Body of pancreas (tissue), 4 donors: ENCODE measurements around the gene GALNT15. TPM values are rescaled to one million over a fixed set of nuclear protein-coding genes. Genes with fewer than 3 reads are reported as not detected.

ENCODE experiments used
- ATAC-seq: fragments of 150-250 bp; one replicate; pipeline ENCODE4 v1.9.1; 2016
- DNase-seq, 4 donors: peaks; one replicate each; pipeline ENCODE4 v3.0.0-alpha.2; 2019
- H3K27ac ChIP-seq, 4 donors: fragments of 200-600 bp; sonication (generic); 1 replicate in 3 of 4; 2 replicates in 1 of 4; pipeline versions ENCODE4 v1.5.1 to v1.6.1; 2016 to 2019; ENCODE audit warnings: mild to moderate bottlenecking in 1 of 4, mixed read lengths in 1 of 4, moderate library complexity in 1 of 4
- H3K27me3 ChIP-seq, 2 donors: fragments of 200-600 bp; sonication (generic); one replicate each; pipeline ENCODE4 v1.6.0; 2016; ENCODE audit warnings: mild to moderate bottlenecking in 1 of 2
- H3K36me3 ChIP-seq, 2 donors: fragments of 200-600 bp; sonication (generic); replicated peaks in 1 of 2; 2 replicates each; pipeline ENCODE4 v1.5.1; 2016; ENCODE audit warnings: low read depth in 2 of 2; ENCODE audit not compliant: insufficient read depth in 1 of 2
- H3K4me1 ChIP-seq: fragments of 200-600 bp; sonication (generic); one replicate; pipeline ENCODE4 v1.6.0; 2016
- H3K4me3 ChIP-seq, 2 donors: fragments of 200-600 bp; sonication (generic); 1 replicate in 1 of 2; 2 replicates in 1 of 2; pipeline ENCODE4 v1.5.1; 2016 to 2019
- H3K9me3 ChIP-seq, 3 donors: fragments of 200-600 bp; sonication (generic); 1 replicate in 2 of 3; 2 replicates in 1 of 3; pipeline ENCODE4 v1.5.1; 2016
- POLR2A ChIP-seq, 3 donors: fragments of 450-650 bp; IDR thresholded peaks; one replicate each; pipeline ENCODE4 v1.6.1; 2016; ENCODE audit warnings: antibody characterized with exemption in 3 of 3, mild to moderate bottlenecking in 2 of 3
- WGBS, 2 donors: methylation state at CpG; one replicate each; pipeline ENCODE4 v1.1.5; 2017; 5-methylcytosine and 5-hydroxymethylcytosine counted together
- intact Hi-C: fragments of 100-400 bp; cut with DNase I; formaldehyde crosslinking; loops from one replicate; pipeline ENCODE4 v1.15.1; 2023
- total RNA-seq, 2 donors: library from RNA; depleted of rRNA; stranded (reverse); fragments of >200 nt; gene quantifications; one replicate each; pipeline ENCODE4 v1.1.0, GENCODE V29; 2016
- TF ChIP-seq, protein P1 (sequence below), 7 experiments: fragments of 450-650 bp in 4 of 7; fragments of 200-600 bp in 3 of 7; sonication (generic) in 3 of 7; IDR thresholded peaks; one replicate each; pipeline ENCODE4 v1.5.1; 2016 to 2019; ENCODE audit warnings: antibody characterized with exemption in 7 of 7

The GALNT15 gene
- total RNA-seq, 2 donors from 2014 or later = 21.8 to 26.0 TPM

DNA sequence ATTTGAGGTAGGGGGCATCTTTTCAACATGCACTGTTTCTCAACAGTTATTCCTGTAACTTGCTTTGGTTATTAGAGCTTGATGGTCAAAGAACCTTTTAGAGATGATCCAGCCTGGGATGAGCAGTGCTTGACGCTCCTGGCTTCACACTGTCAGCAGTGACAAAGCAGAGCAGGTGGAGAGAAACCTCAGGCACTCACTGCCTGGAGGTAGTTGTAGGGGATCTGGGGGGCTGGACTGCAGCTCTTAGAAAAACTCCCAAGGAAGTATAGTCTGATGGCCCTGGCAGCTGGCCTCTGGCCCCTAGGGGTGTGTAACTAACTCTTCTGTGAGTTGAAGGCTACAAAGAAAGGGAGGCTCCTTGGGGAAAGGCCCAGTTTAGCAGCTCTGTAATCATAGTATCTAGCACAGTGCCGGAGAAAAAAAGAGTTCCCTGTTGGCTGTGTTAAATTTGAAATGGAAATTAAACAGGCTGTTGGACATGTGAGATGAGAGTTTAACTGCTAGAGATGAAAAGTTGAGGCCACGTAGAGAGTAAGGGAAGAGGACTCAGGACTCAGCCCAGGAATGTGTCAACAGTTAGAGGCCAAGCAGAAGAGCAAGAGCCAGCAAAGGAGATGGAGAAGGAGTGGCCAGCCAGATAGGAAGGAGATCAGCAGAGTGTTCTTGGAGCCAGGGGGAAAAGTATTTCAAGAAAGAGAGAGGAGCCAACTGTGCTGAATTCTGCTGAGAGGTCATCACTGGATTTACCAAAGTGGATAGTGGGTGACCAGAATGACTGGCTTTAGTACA lies 104.7 kb downstream of the GALNT15 start:
- ATAC-seq (no peak), DNase-seq (no peak)
- Histone ChIP-seq H3K4me3 (no peak overlapping the region), H3K27ac (no peak overlapping the region), H3K4me1 (no peaks in the 10 kb centered on the region), H3K27me3 (no peaks in the 10 kb centered on the region), H3K36me3 (peaks cover 0 to 5% of the 10 kb centered on the region in 2 donors), H3K9me3 (no peaks in the 10 kb centered on the region)
- WGBS, 2 donors = 90 to 93% methylated on average over 3 of the region's 3 CpGs
- intact Hi-C loops = no loop called here
- no peak for TF ChIP-seq POLR2A (IDR thresholded peaks at IDR 0.05)
- TF ChIP-seq, protein P1, sequence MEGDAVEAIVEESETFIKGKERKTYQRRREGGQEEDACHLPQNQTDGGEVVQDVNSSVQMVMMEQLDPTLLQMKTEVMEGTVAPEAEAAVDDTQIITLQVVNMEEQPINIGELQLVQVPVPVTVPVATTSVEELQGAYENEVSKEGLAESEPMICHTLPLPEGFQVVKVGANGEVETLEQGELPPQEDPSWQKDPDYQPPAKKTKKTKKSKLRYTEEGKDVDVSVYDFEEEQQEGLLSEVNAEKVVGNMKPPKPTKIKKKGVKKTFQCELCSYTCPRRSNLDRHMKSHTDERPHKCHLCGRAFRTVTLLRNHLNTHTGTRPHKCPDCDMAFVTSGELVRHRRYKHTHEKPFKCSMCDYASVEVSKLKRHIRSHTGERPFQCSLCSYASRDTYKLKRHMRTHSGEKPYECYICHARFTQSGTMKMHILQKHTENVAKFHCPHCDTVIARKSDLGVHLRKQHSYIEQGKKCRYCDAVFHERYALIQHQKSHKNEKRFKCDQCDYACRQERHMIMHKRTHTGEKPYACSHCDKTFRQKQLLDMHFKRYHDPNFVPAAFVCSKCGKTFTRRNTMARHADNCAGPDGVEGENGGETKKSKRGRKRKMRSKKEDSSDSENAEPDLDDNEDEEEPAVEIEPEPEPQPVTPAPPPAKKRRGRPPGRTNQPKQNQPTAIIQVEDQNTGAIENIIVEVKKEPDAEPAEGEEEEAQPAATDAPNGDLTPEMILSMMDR (IDR thresholded peaks at IDR 0.05) = no peak

DNA sequence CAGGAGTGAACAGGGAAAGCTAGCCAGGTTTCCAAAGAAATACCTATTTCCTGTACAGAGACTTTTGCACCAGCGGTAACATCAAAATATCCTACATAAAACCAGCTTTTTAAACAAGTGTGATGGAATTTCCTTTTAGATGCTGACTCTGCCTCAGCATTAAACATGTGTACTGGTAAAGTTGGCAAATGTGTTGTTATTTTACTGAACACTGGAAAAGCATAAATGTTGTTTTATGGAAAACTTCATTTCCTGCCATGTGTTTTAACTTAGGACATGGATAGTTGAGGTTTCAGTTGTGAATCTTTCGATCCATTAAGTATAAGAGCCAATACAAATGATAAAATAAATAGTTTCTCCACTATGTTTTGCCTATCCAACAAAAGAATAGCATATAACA lies 106.2 kb downstream of the GALNT15 start:
- Histone ChIP-seq H3K4me1 (no peaks in the 10 kb centered on the region), H3K36me3 (peaks cover 0 to 5% of the 10 kb centered on the region in 2 donors), H3K27me3 (no peaks in the 10 kb centered on the region), H3K4me3 (no peak overlapping the region), H3K9me3 (no peaks in the 10 kb centered on the region), H3K27ac (no peak overlapping the region)
- ATAC-seq (no peak), DNase-seq (no peak)
- intact Hi-C loops = no loop called here
- TF ChIP-seq POLR2A (IDR thresholded peaks at IDR 0.05) = no peak
- TF ChIP-seq, protein P1 (IDR thresholded peaks at IDR 0.05) = no peak
- 97 to 98% methylated on average over 2 of the region's 2 CpGs for WGBS, 2 donors

Other genes with a start within 250 kb of the GALNT15 start
- gene DPH3, start 90.3 kb downstream of the GALNT15 start, total RNA-seq = 1 to 10 TPM; 4.9 TPM
- 10 to 100 TPM; 13.5 to 18.8 TPM for gene OXNAD1, start 90.5 kb downstream of the GALNT15 start, total RNA-seq